Psoas muscle (tissue), 8 donors: ENCODE results near the gene PCCA. TPM values are rescaled to one million over a fixed set of nuclear protein-coding genes. Genes with fewer than 3 reads are reported as not detected.
"Not testable (repeated sequence)": the region's sequence is repeated elsewhere in the genome, so short reads cannot be mapped to it uniquely, and the experiment has no call there.

Source experiments
- ATAC-seq, 4 donors: fragments of 200-7000 bp; cut with Tn5 transposase; one replicate each; pipeline ENCODE4 v1.9.1; 2020; ENCODE audit warnings: moderate library complexity in 3 of 4, mild to moderate bottlenecking in 2 of 4
- DNase-seq, 2 donors: peaks; one replicate each; pipeline ENCODE4 v3.0.0-alpha.2; 2020
- H3K27ac ChIP-seq: fragments of 200-600 bp; one replicate; pipeline ENCODE4 v1.8.0; 2022
- H3K27me3 ChIP-seq, 3 donors: fragments of 200-600 bp in 1 of 3; one replicate each; pipeline versions ENCODE4 v1.6.1 to v1.8.0; 2013 to 2022; ENCODE audit warnings: low read length in 2 of 3, mild to moderate bottlenecking in 2 of 3, moderate library complexity in 1 of 3; ENCODE audit not compliant: insufficient read depth in 3 of 3
- H3K36me3 ChIP-seq, 2 donors: fragments of 200-600 bp in 1 of 2; one replicate each; pipeline versions ENCODE4 v1.6.1 to v1.8.0; 2013 to 2022; ENCODE audit warnings: low read depth in 1 of 2, mild to moderate bottlenecking in 1 of 2, moderate library complexity in 1 of 2; ENCODE audit not compliant: insufficient read depth in 1 of 2
- H3K4me1 ChIP-seq: fragments of 200-600 bp; one replicate; pipeline ENCODE4 v1.8.0; 2022
- H3K4me3 ChIP-seq: fragments of 200-600 bp; one replicate; pipeline ENCODE4 v1.8.0; 2022; ENCODE audit warnings: mild to moderate bottlenecking
- H3K9me3 ChIP-seq: fragments of 200-600 bp; one replicate; pipeline ENCODE4 v1.8.0; 2022
- CTCF ChIP-seq: fragments of 200-600 bp; IDR thresholded peaks from one replicate; pipeline ENCODE4 v1.8.0; 2022; ENCODE audit warnings: antibody characterized with exemption
- WGBS, 3 donors: extraction: QIAGEN DNeasy Blood & Tissue Kit; methylation state at CpG; one replicate each; pipeline versions ENCODE4 v1.1.6 to v1.1.7; 2013; 5-methylcytosine and 5-hydroxymethylcytosine counted together
- intact Hi-C, 2 donors: fragments of 100-400 bp; cut with DNase I; formaldehyde crosslinking; loops; one replicate each; pipeline versions ENCODE4 v1.11.0 to v1.14.2; 2022
- polyA plus RNA-seq, 3 donors: library from polyadenylated mRNA; stranded (reverse); fragments of 200-250 nt; gene quantifications; one replicate each; pipeline ENCODE4 v1.2.3, GENCODE V29; 2013
- total RNA-seq, 4 donors: library from RNA; stranded (reverse); fragmentation: NEBNext Ultra II Directional in 2 of 4; extraction: Animal tissue kit (Norgen Biotek cat#: 25700) in 2 of 4; gene quantifications; one replicate each; pipeline versions ENCODE4 v1.2.1 to v1.2.4, GENCODE V29; 2021 to 2023
- donor health status: healthy with polysubstance abuse.
- donor health status: DM: no; HTN: no; CAD: no; lungs with moderate emphysema.
- donor health status: Bipolar disorder and iron deficiency.
- donor health status: healthy.
- donor health status: DM: yes; HTN: yes; CAD: no.
- donor health status: DM: no; HTN: no; CAD: no.
- donor health status: DM: no; HTN: no; CAD: no.
- donor health status: DM: yes; HTN: yes; CAD: no.

Gene PCCA
- total and polyA plus RNA-seq, 7 donors: 6.2 to 23.9 (median 13.3) TPM

- no peak for TF ChIP-seq CTCF
- Histone ChIP-seq H3K4me3 (no peak overlapping the region), H3K9me3 (no peaks in the 10 kb centered on the region), H3K27me3 (no peaks in the 10 kb centered on the region), H3K4me1 (no peaks in the 10 kb centered on the region), H3K27ac (no peak overlapping the region), H3K36me3 (peaks cover 0 to 12% of the 10 kb centered on the region in 2 donors)
- no peak for ATAC-seq
- 88 to 89% (median 89%) methylated on average over 6 of the region's 6 CpGs for WGBS, 3 donors
- intact Hi-C loops: no loop called here
- no peak for DNase-seq
Observed at GRCh38 chr13:100273138-100273537, 184.2 kb downstream of the PCCA start.

- intact Hi-C loops: no loop called here
- no peak overlapping the region for H3K27ac ChIP-seq
- peaks cover 0 to 10% of the 10 kb centered on the region in 2 donors for H3K36me3 ChIP-seq
- no peaks in the 10 kb centered on the region for H3K9me3 ChIP-seq
- no peak for TF ChIP-seq CTCF
- no peak overlapping the region for H3K4me3 ChIP-seq
- no peaks in the 10 kb centered on the region for H3K27me3 ChIP-seq
- no peaks in the 10 kb centered on the region for H3K4me1 ChIP-seq
- ATAC-seq: no peak
- DNase-seq: no peak
- WGBS, 3 donors: 80 to 87% (median 81%) methylated on average over 6 of the region's 6 CpGs
Observed at GRCh38 chr13:100273552-100273951, 184.7 kb downstream of the PCCA start.

- ATAC-seq: no peak
- H3K27me3 ChIP-seq: no peaks in the 10 kb centered on the region
- no peak overlapping the region for H3K27ac ChIP-seq
- peaks cover 0 to 5% of the 10 kb centered on the region in 2 donors for H3K36me3 ChIP-seq
- no peak for DNase-seq
- no peak overlapping the region for H3K4me3 ChIP-seq
- no peak for TF ChIP-seq CTCF
- no peaks in the 10 kb centered on the region for H3K9me3 ChIP-seq
- no peaks in the 10 kb centered on the region for H3K4me1 ChIP-seq
- whole genome bisulfite sequencing, 3 donors: 92 to 95% (median 93%) methylated on average over 11 to 12 of the region's 12 CpGs
- intact Hi-C loops: no loop called here
Observed at GRCh38 chr13:100274942-100275506, 186.1 kb downstream of the PCCA start.

DNA sequence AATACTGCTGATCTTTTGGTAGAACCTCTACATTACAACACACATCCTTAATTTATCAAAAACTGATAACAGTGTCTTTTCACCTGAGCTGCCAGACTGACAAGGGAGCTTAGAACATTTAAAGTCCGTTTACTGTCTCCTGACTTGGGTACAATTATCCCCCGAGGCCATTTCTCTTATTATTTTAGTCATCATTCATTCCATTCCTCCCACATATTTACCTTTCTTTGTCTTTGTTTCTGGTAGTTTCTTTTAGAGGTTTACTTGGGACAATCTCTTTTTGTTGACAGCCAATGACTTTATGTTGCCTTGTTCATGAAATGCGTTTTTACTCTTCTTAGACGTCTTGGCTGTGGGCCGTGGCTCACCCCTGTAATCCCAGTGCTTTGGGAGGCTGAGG lies 186.9 kb downstream of the PCCA start:
- 90 to 96% (median 94%) methylated on average over 5 of the region's 5 CpGs for WGBS, 3 donors
- peaks cover 0 to 7% of the 10 kb centered on the region in 2 donors for H3K36me3 ChIP-seq
- no peaks in the 10 kb centered on the region for H3K27me3 ChIP-seq
- H3K4me3 ChIP-seq: no peak overlapping the region
- no peak for TF ChIP-seq CTCF
- DNase-seq (no peak), ATAC-seq (no peak)
- no peak overlapping the region for H3K27ac ChIP-seq
- intact Hi-C loops: no loop called here
- H3K4me1 ChIP-seq: no peaks in the 10 kb centered on the region
- no peaks in the 10 kb centered on the region for H3K9me3 ChIP-seq

- 95 to 97% (median 96%) methylated on average over 5 of the region's 5 CpGs for WGBS, 3 donors
- TF ChIP-seq CTCF: no peak
- Histone ChIP-seq H3K4me3 (no peak overlapping the region), H3K36me3 (peaks cover 0 to 5% of the 10 kb centered on the region in 2 donors), H3K9me3 (no peaks in the 10 kb centered on the region), H3K27ac (no peak overlapping the region), H3K4me1 (no peaks in the 10 kb centered on the region), H3K27me3 (no peaks in the 10 kb centered on the region)
- ATAC-seq: no peak
- DNase-seq: no peak
- intact Hi-C loops: no loop called here
Observed at GRCh38 chr13:100280681-100281080, 191.8 kb downstream of the PCCA start.

DNA sequence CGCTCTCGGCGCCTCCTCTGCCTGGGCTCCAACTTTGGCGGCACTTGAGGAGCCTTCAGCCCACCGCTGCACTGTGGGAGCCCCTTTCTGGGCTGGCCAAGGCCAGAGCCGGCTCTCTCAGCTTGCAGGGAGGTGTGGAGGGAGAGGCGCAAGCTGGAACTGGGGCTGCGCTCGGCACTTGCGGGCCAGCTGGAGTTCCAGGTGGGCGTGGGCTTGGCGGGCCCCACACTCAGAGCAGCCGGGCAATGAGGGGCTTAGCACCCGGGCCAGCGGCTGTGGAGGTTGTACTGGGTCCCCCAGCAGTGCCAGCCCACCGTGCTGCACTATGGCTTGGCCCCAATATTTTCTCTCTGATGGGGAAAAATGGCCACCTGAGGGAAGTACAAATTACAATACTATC lies 193.4 kb downstream of the PCCA start:
- intact Hi-C loops, H3K27me3 ChIP-seq, H3K27ac ChIP-seq, H3K9me3 ChIP-seq, DNase-seq, H3K36me3 ChIP-seq, H3K4me3 ChIP-seq, H3K4me1 ChIP-seq, ATAC-seq: not testable (repeated sequence)
- WGBS, 3 donors: 95 to 97% (median 97%) methylated on average over 16 of the region's 16 CpGs
